T-helper 2 cell treated with Interferon-gamma antibody and Interleukin-4, amounts not matched to agents 100 ng/mL and 5 ng/mL, for 36 hours (primary cell): Measurements from ENCODE around the gene MISP3. TPM values are rescaled to one million over a fixed set of nuclear protein-coding genes. Genes with fewer than 3 reads are reported as not detected.

ENCODE experiments used
- intact Hi-C: fragments of 100-400 bp; cut with micrococcal nuclease; formaldehyde crosslinking; loops from one replicate; pipeline ENCODE4 v1.15.1; 2023
- total RNA-seq: library from RNA; stranded (reverse); gene quantifications from 2 replicates; pipeline ENCODE4 v1.2.3, GENCODE V29; 2022

The MISP3 gene
- total RNA-seq, 1 donor from 2014 or later, result 2.1 TPM

DNA sequence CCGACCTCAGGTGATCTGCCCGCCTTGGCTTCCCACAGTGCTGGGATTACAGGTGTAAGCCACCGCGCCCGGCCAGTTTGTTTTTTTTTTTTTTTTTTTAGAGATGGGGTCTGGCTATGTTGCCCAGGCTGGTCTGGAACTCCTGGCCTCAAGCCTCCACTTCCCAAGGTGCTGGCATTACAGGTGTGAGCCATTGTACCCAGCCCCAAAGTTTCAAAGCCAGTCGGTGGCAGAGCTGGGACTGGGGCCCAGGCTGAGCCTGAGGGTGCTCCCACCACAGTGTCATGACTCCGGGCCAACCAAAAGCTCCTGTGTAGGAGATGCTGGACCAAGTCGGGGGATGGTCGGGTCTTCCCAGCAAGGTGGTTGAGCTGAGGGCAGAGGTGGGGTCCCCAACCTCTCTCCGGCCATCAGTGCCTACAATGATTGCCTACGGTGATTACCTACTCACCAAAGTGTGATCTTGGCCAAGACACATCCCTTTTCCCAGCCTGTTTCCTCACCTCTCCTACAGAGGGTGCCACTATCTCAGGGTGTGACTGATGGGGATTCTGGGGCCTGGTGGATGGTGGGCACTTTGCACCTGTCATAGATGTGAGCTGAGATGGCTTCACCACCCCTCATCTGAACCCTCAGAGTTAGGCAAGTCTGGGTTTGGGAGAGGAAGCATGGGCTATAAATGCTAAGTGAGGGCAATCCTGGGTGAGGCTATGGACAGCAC, 23.8 kb downstream of the MISP3 start:
- intact Hi-C loops, result no loop called here

DNA sequence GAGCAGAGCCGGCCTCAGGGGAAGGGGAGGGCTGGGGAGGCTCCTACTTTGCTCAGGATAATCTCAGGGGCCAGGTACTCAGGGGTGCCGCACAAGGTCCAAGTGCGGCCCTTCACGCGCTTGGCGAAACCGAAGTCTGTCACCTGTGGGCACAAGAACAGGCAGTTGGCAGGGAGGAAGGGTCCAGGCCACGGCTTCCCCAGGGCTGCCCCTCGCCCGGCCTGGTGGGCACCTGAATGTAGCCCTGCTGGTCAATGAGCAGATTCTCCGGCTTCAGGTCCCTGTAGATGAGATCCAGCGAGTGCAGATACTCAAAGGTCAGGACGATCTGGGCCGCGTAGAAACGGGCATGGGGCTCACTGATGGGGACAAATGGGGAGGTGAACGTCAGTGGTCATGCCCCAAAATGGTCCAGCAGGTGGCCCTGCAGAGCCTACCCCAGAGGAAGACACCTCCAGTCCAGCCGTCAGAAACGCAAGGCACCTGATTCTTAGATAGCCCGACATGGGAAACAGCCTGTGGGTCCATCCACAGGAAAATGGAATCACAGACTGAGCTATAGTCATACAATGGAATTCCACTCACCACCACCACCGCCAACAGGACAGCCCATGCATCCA, 25.1 kb downstream of the MISP3 start:
- intact Hi-C loops, result no loop called here

DNA sequence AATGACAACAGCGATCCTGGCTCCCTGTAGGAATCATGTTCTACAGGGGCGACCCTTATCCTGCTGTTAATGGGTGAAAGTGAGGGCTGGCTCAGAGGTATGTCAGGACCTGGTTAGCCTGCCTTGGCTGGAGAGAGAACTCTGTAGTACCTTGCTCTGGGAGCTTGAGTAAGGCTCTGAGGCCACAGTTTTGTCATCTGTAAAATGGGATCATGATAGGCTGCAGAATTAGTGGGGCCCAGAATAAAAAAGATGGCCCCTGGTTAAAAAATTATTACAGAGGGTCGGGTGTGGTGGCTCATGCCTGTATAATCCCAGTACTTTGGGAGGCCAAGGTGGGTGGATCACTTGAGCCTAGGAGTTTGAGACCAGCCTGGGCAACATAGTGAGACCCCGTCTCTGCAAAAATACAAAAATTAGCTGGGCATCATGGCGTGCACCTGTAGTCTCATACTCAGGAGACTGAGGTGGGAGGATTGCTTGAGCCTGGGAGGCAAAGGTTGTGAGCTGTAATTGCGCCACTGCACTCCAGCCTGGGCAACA, 28.5 kb downstream of the MISP3 start:
- intact Hi-C loops, result no loop called here

GRCh38 chr19:14102102-14102696, 29.6 kb downstream of the MISP3 start:
- intact Hi-C loops, result no loop called here

- intact Hi-C loops, result no loop called here
These were observed 30.2 kb downstream of the MISP3 start for GRCh38 chr19:14102756-14103155.

DNA sequence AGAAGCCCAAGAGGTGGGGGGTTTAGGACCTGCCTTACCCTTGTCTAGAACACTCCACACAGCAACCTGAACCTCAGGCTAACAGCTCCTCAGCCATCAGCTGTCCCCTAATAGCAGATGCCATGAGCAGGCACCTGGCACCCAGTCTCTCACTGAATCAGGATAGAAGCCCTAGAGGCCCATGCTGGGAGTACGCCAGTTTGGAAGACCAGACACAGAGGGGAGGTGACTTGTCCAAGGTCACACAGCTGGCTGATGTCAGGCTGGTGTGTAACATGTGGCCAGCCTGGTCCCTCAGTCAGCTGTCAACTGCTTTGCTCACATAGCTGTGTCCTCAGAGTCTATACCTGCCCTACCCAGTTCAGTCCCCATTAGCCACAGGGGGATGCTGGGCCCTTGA, 30.7 kb downstream of the MISP3 start:
- intact Hi-C loops, result no loop called here

DNA sequence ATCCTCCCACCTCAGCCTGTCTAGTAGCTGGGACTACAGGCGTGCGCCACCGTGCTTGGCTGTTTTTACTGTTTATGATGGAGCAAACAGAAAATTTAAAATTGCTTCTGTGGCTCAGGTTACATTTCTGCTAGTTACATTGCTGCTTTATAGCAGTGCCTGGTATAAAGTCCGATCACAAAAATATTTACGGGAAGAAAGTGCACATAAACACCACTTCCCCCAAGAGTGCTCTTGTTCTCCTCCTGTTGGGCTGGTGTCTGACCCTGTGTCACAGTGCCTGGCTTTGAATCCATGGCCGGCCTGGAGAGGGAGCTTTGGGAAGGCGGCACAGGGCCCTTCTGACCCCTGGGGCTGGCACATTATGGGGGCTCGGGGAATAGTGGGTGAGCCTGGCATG, 33.1 kb downstream of the MISP3 start:
- intact Hi-C loops, result no loop called here

DNA sequence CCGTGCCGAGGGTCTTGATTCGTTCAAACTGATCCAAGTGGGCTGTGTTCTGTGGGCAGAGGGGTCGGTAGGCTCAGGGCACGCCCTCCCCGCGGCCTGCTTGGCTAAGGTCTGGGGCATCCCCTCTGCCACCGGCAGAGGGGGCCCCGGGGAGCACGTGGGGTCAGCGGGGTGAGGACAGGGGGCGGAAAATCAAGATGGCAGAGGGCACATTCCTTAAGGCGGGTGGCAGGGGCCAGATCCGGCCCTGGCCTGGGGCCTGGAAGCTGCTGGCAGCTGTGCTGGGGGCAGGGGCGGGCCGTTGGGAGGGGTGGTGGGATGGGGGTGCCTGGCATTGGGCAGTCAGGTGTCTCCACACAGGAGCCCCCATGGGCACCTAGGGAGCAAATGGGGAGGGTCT, 34.3 kb downstream of the MISP3 start:
- intact Hi-C loops, result no loop called here

GRCh38 chr19:14107581-14108461, 35.2 kb downstream of the MISP3 start:
- intact Hi-C loops, result no loop called here

GRCh38 chr19:14110650-14111049, 38.1 kb downstream of the MISP3 start:
- intact Hi-C loops, result no loop called here

- intact Hi-C loops, result no loop called here
These were observed 38.9 kb downstream of the MISP3 start for GRCh38 chr19:14111486-14111885.

- intact Hi-C loops, result no loop called here
These were observed 39.6 kb downstream of the MISP3 start for GRCh38 chr19:14112051-14112808.

GRCh38 chr19:14112809-14113385, 40.3 kb downstream of the MISP3 start:
- intact Hi-C loops, result no loop called here

DNA sequence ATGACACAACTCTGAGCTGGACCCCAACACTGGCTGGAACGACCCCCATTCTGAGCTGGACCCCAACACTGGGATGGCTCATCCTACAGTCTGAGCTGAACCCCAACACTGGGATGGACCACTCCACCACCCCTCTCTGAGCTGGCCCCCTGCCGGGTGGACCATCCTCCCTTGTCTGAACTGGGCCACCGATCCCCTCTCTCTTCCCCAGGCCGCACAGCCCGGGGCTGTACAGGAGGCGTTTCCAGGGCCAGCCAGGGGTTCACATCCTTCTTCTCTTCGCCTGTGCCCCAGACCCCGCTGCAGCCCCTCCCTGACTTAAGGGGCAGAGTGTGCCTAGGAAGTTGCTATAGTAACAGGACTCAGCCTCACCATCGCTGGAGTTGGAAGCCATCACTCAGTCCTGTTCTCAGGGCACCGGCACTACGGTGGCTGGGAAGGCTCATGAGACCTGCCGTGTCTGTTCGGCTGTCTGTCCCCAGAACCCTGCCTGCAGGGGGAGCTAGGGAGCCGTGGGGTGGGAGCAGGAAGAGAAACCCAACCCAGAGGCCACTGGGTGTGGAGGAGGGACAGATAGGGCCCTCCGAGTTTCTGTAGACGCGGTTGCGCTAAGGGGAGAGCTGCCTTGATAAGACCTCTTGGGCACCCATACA, 41.3 kb downstream of the MISP3 start:
- intact Hi-C loops, result no loop called here

GRCh38 chr19:14114439-14114838, 41.9 kb downstream of the MISP3 start:
- intact Hi-C loops, result no loop called here

DNA sequence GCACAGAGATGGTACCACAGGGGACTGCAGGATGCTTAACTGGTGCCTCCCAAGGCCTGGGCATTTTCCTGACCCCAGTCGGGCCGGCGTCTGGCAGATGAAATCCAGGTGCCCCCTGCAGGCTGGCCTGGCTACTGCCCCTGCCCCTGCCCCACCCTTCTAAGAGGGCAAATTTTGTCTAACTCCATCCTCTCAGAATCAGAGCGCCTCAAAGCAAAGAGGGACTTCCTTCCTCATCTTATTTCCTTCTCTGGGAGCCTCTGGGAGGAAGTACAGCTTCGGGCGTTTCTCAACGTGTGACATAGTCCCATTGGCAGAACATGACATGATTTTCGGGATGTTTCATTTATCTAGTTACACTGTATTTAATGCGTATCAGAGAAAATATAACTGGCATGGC, 42.3 kb downstream of the MISP3 start:
- intact Hi-C loops, result loop anchor here (1.0 kb wide), 1 partner anchor 235 kb away; no protein-coding TSS in a partner anchor

- intact Hi-C loops, result loop anchor here (1.0 to 2.0 kb wide), 2 partner anchors 35 to 235 kb away; no protein-coding TSS in a partner anchor
These were observed 43.2 kb downstream of the MISP3 start for GRCh38 chr19:14115756-14116155.

DNA sequence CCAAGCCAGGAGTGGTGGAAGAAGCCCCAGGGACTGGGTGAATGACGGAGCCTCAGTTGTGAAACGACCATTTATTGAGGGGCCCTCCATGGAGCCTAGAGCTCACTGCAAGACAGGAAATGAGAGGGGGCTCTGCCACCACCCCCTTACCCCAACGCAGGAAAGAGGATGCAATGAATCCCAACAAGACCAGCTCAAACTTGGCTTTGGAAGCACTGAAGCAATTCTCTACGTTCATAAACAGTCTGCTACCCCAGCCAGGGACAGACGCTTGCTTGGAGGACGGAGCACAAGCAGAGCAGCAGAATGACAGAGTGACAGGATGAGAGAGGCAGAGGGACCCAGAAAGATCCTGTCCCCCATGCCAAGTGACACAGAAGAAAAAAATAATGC, 43.9 kb downstream of the MISP3 start:
- intact Hi-C loops, result loop anchor here (2.0 kb wide), 1 partner anchor 36 kb away; no protein-coding TSS in a partner anchor

GRCh38 chr19:14116918-14117578, 44.5 kb downstream of the MISP3 start:
- intact Hi-C loops, result loop anchor here (1.0 to 2.0 kb wide), 3 partner anchors 19 to 36 kb away; partner anchors contain the start of gene ASF1B
